ENCODE data around the gene DEFB110.

Gene DEFB110

GRCh38 chr6:49978332-49979226 lies 43.2 kb downstream of the DEFB110 start:
- H3K4me3 ChIP-seq (ENCODE audit: control insufficient read depth, low read depth, low read length), result no peak overlapping the region
- no peak for TF ChIP-seq CTCF (IDR thresholded peaks at IDR 0.05; ENCODE audit: control insufficient read depth, insufficient read depth, low read depth, low read length, missing control alignments)

GRCh38 chr6:49969605-49970004 lies 52.2 kb downstream of the DEFB110 start, which contains the start of gene DEFB113:
TSS of gene DEFB113 (minus strand) at chr6:49969625. CDS start at chr6:49969625, 0 bp downstream.
- no peak within 1 kb of the TSS for H3K4me3 ChIP-seq (ENCODE audit: control insufficient read depth, low read depth, low read length)
- DNase-seq (ENCODE audit: low read depth), result no peak
- TF ChIP-seq CTCF (IDR thresholded peaks at IDR 0.05; ENCODE audit: control insufficient read depth, insufficient read depth, low read depth, low read length, missing control alignments), result no peak

More at GRCh38 chr6:49978332-49979226, 43.2 kb downstream of the DEFB110 start:
- no peak for DNase-seq (ENCODE audit: low read depth)

Measured in AG09309 (cell line).